Thyroid gland (tissue), 4 donors: ENCODE measurements around the gene GSG1L. TPM values are rescaled to one million over a fixed set of nuclear protein-coding genes. Genes with fewer than 3 reads are reported as not detected.

ENCODE experiments used
- DNase-seq, 2 donors: peaks; one replicate each; pipeline ENCODE4 v3.0.0-alpha.2; 2019
- H3K27ac ChIP-seq, 3 donors: fragments of 200-600 bp; sonication (generic); 1 replicate in 2 of 3; 2 replicates in 1 of 3; pipeline ENCODE4 v1.5.1; 2016 to 2019; ENCODE audit warnings: mild to moderate bottlenecking in 1 of 3, moderate library complexity in 1 of 3
- H3K27me3 ChIP-seq: fragments of 200-600 bp; sonication (generic); one replicate; pipeline ENCODE4 v1.5.1; 2019
- H3K36me3 ChIP-seq, 2 donors: fragments of 200-600 bp; sonication (generic); one replicate each; pipeline ENCODE4 v1.5.1; 2016 to 2019
- H3K4me1 ChIP-seq, 2 donors: fragments of 200-600 bp; sonication (generic); one replicate each; pipeline ENCODE4 v1.5.1; 2017 to 2019
- H3K4me3 ChIP-seq, 3 donors: fragments of 200-600 bp; sonication (generic); replicated peaks in 1 of 3; 1 replicate in 2 of 3; 2 replicates in 1 of 3; pipeline ENCODE4 v1.5.1; 2016; ENCODE audit warnings: mild to moderate bottlenecking in 1 of 3
- H3K9me3 ChIP-seq: fragments of 200-600 bp; sonication (generic); one replicate; pipeline ENCODE4 v1.5.1; 2017
- CTCF ChIP-seq, 6 experiments: fragments of 200-600 bp in 3 of 6; fragments of 450-650 bp in 3 of 6; sonication (generic) in 3 of 6; IDR thresholded peaks; one replicate each; pipeline ENCODE4 v1.5.1; 2016 to 2019; ENCODE audit warnings: antibody characterized with exemption in 6 of 6, mild to moderate bottlenecking in 2 of 6, inconsistent platforms in 1 of 6, moderate library complexity in 1 of 6
- POLR2A ChIP-seq, 2 donors: fragments of 450-650 bp; IDR thresholded peaks; one replicate each; pipeline ENCODE4 v1.6.1; 2017; ENCODE audit warnings: antibody characterized with exemption in 2 of 2, mild to moderate bottlenecking in 2 of 2, moderate library complexity in 1 of 2
- WGBS, 2 donors: methylation state at CpG; one replicate each; pipeline ENCODE4 v1.1.5; 2017; 5-methylcytosine and 5-hydroxymethylcytosine counted together
- intact Hi-C: fragments of 100-400 bp; cut with DNase I; formaldehyde crosslinking; loops from one replicate; pipeline ENCODE4 v1.15.1; 2023
- total RNA-seq, 4 donors: library from RNA; depleted of rRNA; stranded (reverse); fragments of >200 nt; gene quantifications; one replicate each; pipeline ENCODE4 v1.2.3, GENCODE V29; 2016

GSG1L gene
- total RNA-seq, 4 donors from 2014 or later = not detected

GRCh38 chr16:27972500-27972899 lies 91.0 kb downstream of the GSG1L start:
- Histone ChIP-seq H3K4me1 (no peaks in the 10 kb centered on the region), H3K36me3 (no peaks in the 10 kb centered on the region), H3K27me3 (no peaks in the 10 kb centered on the region), H3K4me3 (no peak overlapping the region), H3K9me3 (no peaks in the 10 kb centered on the region), H3K27ac (no peak overlapping the region)
- 0 to 3% methylated on average over 4 of the region's 4 CpGs for WGBS, 2 donors
- intact Hi-C loops = no loop called here
- TF ChIP-seq POLR2A (IDR thresholded peaks at IDR 0.05) (no peak), CTCF (IDR thresholded peaks at IDR 0.05) (peak in 5 of 6 experiments; percentile 12 to 60 (median 54))
- peak; percentile 38 to 50 for DNase-seq

- intact Hi-C loops = no loop called here
- no peak overlapping the region for H3K4me3 ChIP-seq
- no peaks in the 10 kb centered on the region for H3K36me3 ChIP-seq
- no peaks in the 10 kb centered on the region for H3K4me1 ChIP-seq
- WGBS, 2 donors = 67 to 80% methylated on average over 4 of the region's 4 CpGs
- H3K27me3 ChIP-seq = no peaks in the 10 kb centered on the region
- DNase-seq = no peak
- no peak overlapping the region for H3K27ac ChIP-seq
- TF ChIP-seq CTCF (IDR thresholded peaks at IDR 0.05) (no peak), POLR2A (IDR thresholded peaks at IDR 0.05) (no peak)
- no peaks in the 10 kb centered on the region for H3K9me3 ChIP-seq
These were observed 93.9 kb downstream of the GSG1L start for GRCh38 chr16:27969574-27969973.

- intact Hi-C loops = no loop called here
These were observed 96.3 kb downstream of the GSG1L start for GRCh38 chr16:27967169-27967568.

GRCh38 chr16:27966756-27967155 lies 96.8 kb downstream of the GSG1L start:
- no peak overlapping the region for H3K4me3 ChIP-seq
- no peaks in the 10 kb centered on the region for H3K4me1 ChIP-seq
- H3K27ac ChIP-seq = no peak overlapping the region
- TF ChIP-seq CTCF (IDR thresholded peaks at IDR 0.05) (no peak), POLR2A (IDR thresholded peaks at IDR 0.05) (no peak)
- no peaks in the 10 kb centered on the region for H3K36me3 ChIP-seq
- intact Hi-C loops = no loop called here
- H3K27me3 ChIP-seq = no peaks in the 10 kb centered on the region
- WGBS, 2 donors = 89 to 94% methylated on average over 4 of the region's 4 CpGs
- DNase-seq = no peak
- H3K9me3 ChIP-seq = no peaks in the 10 kb centered on the region

More at GRCh38 chr16:27967169-27967568, 96.3 kb downstream of the GSG1L start:
- Histone ChIP-seq H3K27me3 (no peaks in the 10 kb centered on the region), H3K36me3 (no peaks in the 10 kb centered on the region), H3K4me3 (no peak overlapping the region), H3K9me3 (no peaks in the 10 kb centered on the region), H3K4me1 (no peaks in the 10 kb centered on the region), H3K27ac (no peak overlapping the region)
- 73 to 94% methylated on average over 4 to 5 of the region's 5 CpGs for whole genome bisulfite sequencing, 2 donors
- no peak for DNase-seq
- TF ChIP-seq POLR2A (IDR thresholded peaks at IDR 0.05) (no peak), CTCF (IDR thresholded peaks at IDR 0.05) (no peak)

- DNase-seq = no peak
- no peaks in the 10 kb centered on the region for H3K36me3 ChIP-seq
- no peaks in the 10 kb centered on the region for H3K27me3 ChIP-seq
- H3K27ac ChIP-seq = no peak overlapping the region
- intact Hi-C loops = no loop called here
- TF ChIP-seq CTCF (IDR thresholded peaks at IDR 0.05) = no peak
- TF ChIP-seq POLR2A (IDR thresholded peaks at IDR 0.05) = no peak
- H3K4me1 ChIP-seq = no peaks in the 10 kb centered on the region
- no peaks in the 10 kb centered on the region for H3K9me3 ChIP-seq
- 83 to 89% methylated on average over 5 of the region's 5 CpGs for WGBS, 2 donors
- H3K4me3 ChIP-seq = no peak overlapping the region
These were observed 97.7 kb downstream of the GSG1L start for GRCh38 chr16:27965801-27966200.
